Peyer's patch (tissue), 4 donors: Measurements from ENCODE around the gene RALGAPA1. TPM values are rescaled to one million over a fixed set of nuclear protein-coding genes. Genes with fewer than 3 reads are reported as not detected.

ENCODE experiments used
- DNase-seq, 3 donors: peaks; one replicate each; pipeline ENCODE4 v3.0.0-alpha.2; 2017 to 2019
- H3K27ac ChIP-seq, 4 donors: fragments of 200-600 bp; sonication (generic); one replicate each; pipeline ENCODE4 v1.5.1; 2016 to 2019
- H3K27me3 ChIP-seq, 2 donors: fragments of 200-600 bp; sonication (generic); one replicate each; pipeline ENCODE4 v1.5.1; 2019
- H3K36me3 ChIP-seq, 3 donors: fragments of 200-600 bp; sonication (generic); one replicate each; pipeline ENCODE4 v1.5.1; 2016 to 2019
- H3K4me1 ChIP-seq, 4 donors: fragments of 200-600 bp; sonication (generic); one replicate each; pipeline ENCODE4 v1.5.1; 2016 to 2019
- H3K4me3 ChIP-seq, 4 donors: fragments of 200-600 bp; sonication (generic); 1 replicate in 3 of 4; 2 replicates in 1 of 4; pipeline ENCODE4 v1.5.1; 2016 to 2019; ENCODE audit warnings: mild to moderate bottlenecking in 1 of 4
- H3K9me3 ChIP-seq, 4 donors: fragments of 200-600 bp; sonication (generic); one replicate each; pipeline ENCODE4 v1.5.1; 2016 to 2019; ENCODE audit warnings: mild to moderate bottlenecking in 1 of 4
- CTCF ChIP-seq, 6 experiments: fragments of 450-650 bp in 4 of 6; fragments of 200-600 bp in 2 of 6; sonication (generic) in 1 of 6; IDR thresholded peaks; one replicate each; pipeline ENCODE4 v1.5.1; 2017 to 2019; ENCODE audit warnings: antibody characterized with exemption in 6 of 6, mild to moderate bottlenecking in 3 of 6, moderate library complexity in 1 of 6
- POLR2A ChIP-seq, 2 donors: fragments of 450-650 bp; IDR thresholded peaks; one replicate each; pipeline ENCODE4 v1.5.1; 2017; ENCODE audit warnings: antibody characterized with exemption in 2 of 2, mild to moderate bottlenecking in 2 of 2, moderate library complexity in 2 of 2
- total RNA-seq, 4 donors: library from RNA; depleted of rRNA; stranded (reverse); fragments of >200 nt; gene quantifications; one replicate each; pipeline ENCODE4 v1.1.0, GENCODE V29; 2016

Gene RALGAPA1
- total RNA-seq, 4 donors from 2014 or later = 61.8 to 163 (median 89.4) TPM

- no peak for DNase-seq
- Histone ChIP-seq H3K4me1 (no peaks in the 10 kb centered on the region), H3K27ac (no peak overlapping the region), H3K9me3 (no peaks in the 10 kb centered on the region), H3K27me3 (no peaks in the 10 kb centered on the region), H3K4me3 (no peak overlapping the region), H3K36me3 (no peaks in the 10 kb centered on the region)
- TF ChIP-seq POLR2A (IDR thresholded peaks at IDR 0.05) (no peak), CTCF (IDR thresholded peaks at IDR 0.05) (no peak)
Observed at GRCh38 chr14:35543006-35543405, 266.1 kb downstream of the RALGAPA1 start.

DNA sequence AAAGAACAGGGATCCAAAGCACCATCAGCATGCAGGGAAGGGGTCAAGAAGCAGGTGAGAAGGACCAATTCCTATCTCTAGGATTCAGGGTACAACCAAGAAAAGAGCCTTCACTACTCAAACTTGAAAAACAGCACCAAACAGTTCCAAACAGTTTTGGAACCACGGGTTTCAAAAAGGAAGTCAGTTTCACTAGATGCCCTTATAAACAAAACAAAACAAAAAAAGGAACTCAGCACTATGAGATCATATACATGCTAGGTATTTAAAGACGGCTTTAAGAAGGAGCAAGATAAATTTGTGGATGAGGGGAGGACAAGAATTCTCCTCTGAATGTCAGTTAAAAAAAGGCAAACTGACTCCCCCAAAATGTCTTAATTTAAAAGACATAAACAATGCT, 269.1 kb downstream of the RALGAPA1 start:
- H3K27me3 ChIP-seq = peaks cover 0 to 6% of the 10 kb centered on the region in 2 donors
- no peaks in the 10 kb centered on the region for H3K9me3 ChIP-seq
- peaks cover 0 to 8% (median 6%) of the 10 kb centered on the region in 4 donors for H3K4me1 ChIP-seq
- DNase-seq = no peak
- no peak overlapping the region for H3K4me3 ChIP-seq
- no peak for TF ChIP-seq CTCF (IDR thresholded peaks at IDR 0.05)
- no peak for TF ChIP-seq POLR2A (IDR thresholded peaks at IDR 0.05)
- no peaks in the 10 kb centered on the region for H3K36me3 ChIP-seq
- H3K27ac ChIP-seq = no peak overlapping the region

GRCh38 chr14:35535483-35536112, 273.5 kb downstream of the RALGAPA1 start:
- Histone ChIP-seq H3K27ac (no peak overlapping the region), H3K36me3 (no peaks in the 10 kb centered on the region), H3K4me1 (peaks cover 0 to 30% (median 22%) of the 10 kb centered on the region in 4 donors), H3K9me3 (no peaks in the 10 kb centered on the region), H3K4me3 (peak overlapping the region in 2 of 4 donors; percentile 53 to 64), H3K27me3 (peaks cover 0 to 26% of the 10 kb centered on the region in 2 donors)
- DNase-seq = no peak
- no peak for TF ChIP-seq POLR2A (IDR thresholded peaks at IDR 0.05)
- TF ChIP-seq CTCF (IDR thresholded peaks at IDR 0.05) = no peak

- Histone ChIP-seq H3K36me3 (no peaks in the 10 kb centered on the region), H3K27me3 (peaks cover 0 to 26% of the 10 kb centered on the region in 2 donors), H3K4me1 (peaks cover 0 to 30% (median 22%) of the 10 kb centered on the region in 4 donors), H3K9me3 (no peaks in the 10 kb centered on the region), H3K4me3 (peak overlapping the region; percentile 32 to 64 (median 56)), H3K27ac (no peak overlapping the region)
- TF ChIP-seq POLR2A (IDR thresholded peaks at IDR 0.05) (no peak), CTCF (IDR thresholded peaks at IDR 0.05) (no peak)
- peak in 2 of 3 donors; percentile 69 to 72 for DNase-seq
Observed at GRCh38 chr14:35534873-35535482, 274.1 kb downstream of the RALGAPA1 start.

- H3K4me1 ChIP-seq = peaks cover 0 to 30% (median 22%) of the 10 kb centered on the region in 4 donors
- H3K4me3 ChIP-seq = peak overlapping the region; percentile 32 to 64 (median 56)
- H3K36me3 ChIP-seq = no peaks in the 10 kb centered on the region
- no peak for TF ChIP-seq POLR2A (IDR thresholded peaks at IDR 0.05)
- no peak for TF ChIP-seq CTCF (IDR thresholded peaks at IDR 0.05)
- no peaks in the 10 kb centered on the region for H3K9me3 ChIP-seq
- H3K27me3 ChIP-seq = peaks cover 0 to 26% of the 10 kb centered on the region in 2 donors
- H3K27ac ChIP-seq = no peak overlapping the region
- DNase-seq = no peak
Observed at GRCh38 chr14:35534208-35534872, 274.8 kb downstream of the RALGAPA1 start.
